Endothelial cell (in vitro differentiated cells): ENCODE measurements around the gene SOX18. TPM values are rescaled to one million over a fixed set of nuclear protein-coding genes. Genes with fewer than 3 reads are reported as not detected.

ENCODE experiments used
- DNase-seq: peaks from one replicate; pipeline ENCODE4 v3.0.0; 2021; ENCODE audit warnings: low spot score
- H3K27ac Mint-ChIP-seq: one replicate; pipeline ENCODE4 v1.8.0; 2021; ENCODE audit warnings: mixed read lengths, inconsistent platforms; ENCODE audit not compliant: unreplicated experiment
- H3K27me3 Mint-ChIP-seq: one replicate; pipeline ENCODE4 v1.8.0; 2021; ENCODE audit warnings: mild to moderate bottlenecking, moderate library complexity, mixed read lengths, inconsistent platforms; ENCODE audit not compliant: unreplicated experiment
- H3K36me3 Mint-ChIP-seq: one replicate; pipeline ENCODE4 v1.8.0; 2021; ENCODE audit warnings: mild to moderate bottlenecking, low read depth, mixed read lengths, inconsistent platforms; ENCODE audit not compliant: unreplicated experiment
- H3K4me1 Mint-ChIP-seq: one replicate; pipeline ENCODE4 v1.8.0; 2021; ENCODE audit warnings: mild to moderate bottlenecking, mixed read lengths, inconsistent platforms; ENCODE audit not compliant: unreplicated experiment
- H3K4me3 Mint-ChIP-seq: one replicate; pipeline ENCODE4 v1.8.0; 2021; ENCODE audit warnings: mild to moderate bottlenecking, mixed read lengths, inconsistent platforms; ENCODE audit not compliant: unreplicated experiment
- H3K9me3 Mint-ChIP-seq: one replicate; pipeline ENCODE4 v1.8.0; 2021; ENCODE audit warnings: mixed read lengths, inconsistent platforms; ENCODE audit not compliant: unreplicated experiment
- total RNA-seq: library from RNA; stranded (reverse); fragmentation: NEBNext Ultra II Directional; extraction: Animal tissue kit (Norgen Biotek cat#: 25700); gene quantifications from one replicate; pipeline ENCODE4 v1.2.1, GENCODE V29; 2021; ENCODE audit not compliant: unreplicated experiment
- TF ChIP-seq, protein P1 (sequence below): fragments of 200-600 bp; sonication (generic); IDR thresholded peaks from one replicate; pipeline ENCODE4 v1.5.0; 2021; ENCODE audit warnings: antibody characterized with exemption; ENCODE audit not compliant: unreplicated experiment

SOX18 gene
- total RNA-seq, 1 donor from 2014 or later = 149 TPM

DNA sequence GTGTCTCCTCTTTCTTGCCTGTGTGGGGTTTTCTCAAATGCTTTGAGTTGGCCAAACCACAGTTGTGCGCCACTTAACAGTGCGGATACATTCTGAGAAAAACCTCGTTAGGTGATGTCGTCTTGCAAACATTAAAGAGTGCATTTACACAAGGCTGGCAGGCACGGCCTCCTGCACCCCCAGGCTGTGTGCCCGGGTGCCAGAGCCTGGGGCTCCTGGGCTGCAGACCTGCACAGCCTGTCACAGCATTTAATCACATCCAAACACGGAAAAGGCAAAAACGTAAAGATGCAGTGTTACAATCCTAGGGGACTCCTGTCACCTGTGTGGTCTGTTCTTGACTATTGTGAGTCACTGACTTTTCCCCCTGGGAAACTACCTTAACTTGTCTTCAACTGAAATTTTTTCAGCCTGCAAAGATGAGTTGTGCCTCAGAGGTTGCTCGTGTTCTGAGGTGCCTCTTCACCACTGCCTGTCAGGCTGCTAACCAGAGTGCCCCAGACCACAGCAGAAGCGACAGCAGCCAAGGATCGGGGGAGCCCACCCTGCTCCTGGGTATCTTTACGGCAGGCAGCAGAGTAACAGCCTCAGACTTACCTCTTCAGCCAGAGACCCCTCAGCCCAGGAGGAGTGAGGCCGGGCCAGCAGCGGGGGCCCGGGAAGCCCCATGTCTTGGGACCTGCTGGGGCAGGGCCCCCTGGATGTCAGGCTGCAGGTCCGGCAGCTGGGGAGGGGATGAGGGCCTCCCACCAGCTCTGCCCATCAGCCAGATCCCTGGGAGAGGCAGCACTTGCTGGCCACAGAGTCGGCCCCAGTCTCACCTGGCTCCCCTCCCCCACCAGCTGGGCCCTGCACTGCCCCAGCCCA lies 14.1 kb downstream of the SOX18 start:
- TF ChIP-seq, protein P1, sequence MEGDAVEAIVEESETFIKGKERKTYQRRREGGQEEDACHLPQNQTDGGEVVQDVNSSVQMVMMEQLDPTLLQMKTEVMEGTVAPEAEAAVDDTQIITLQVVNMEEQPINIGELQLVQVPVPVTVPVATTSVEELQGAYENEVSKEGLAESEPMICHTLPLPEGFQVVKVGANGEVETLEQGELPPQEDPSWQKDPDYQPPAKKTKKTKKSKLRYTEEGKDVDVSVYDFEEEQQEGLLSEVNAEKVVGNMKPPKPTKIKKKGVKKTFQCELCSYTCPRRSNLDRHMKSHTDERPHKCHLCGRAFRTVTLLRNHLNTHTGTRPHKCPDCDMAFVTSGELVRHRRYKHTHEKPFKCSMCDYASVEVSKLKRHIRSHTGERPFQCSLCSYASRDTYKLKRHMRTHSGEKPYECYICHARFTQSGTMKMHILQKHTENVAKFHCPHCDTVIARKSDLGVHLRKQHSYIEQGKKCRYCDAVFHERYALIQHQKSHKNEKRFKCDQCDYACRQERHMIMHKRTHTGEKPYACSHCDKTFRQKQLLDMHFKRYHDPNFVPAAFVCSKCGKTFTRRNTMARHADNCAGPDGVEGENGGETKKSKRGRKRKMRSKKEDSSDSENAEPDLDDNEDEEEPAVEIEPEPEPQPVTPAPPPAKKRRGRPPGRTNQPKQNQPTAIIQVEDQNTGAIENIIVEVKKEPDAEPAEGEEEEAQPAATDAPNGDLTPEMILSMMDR = no peak
- H3K4me1 Mint-ChIP-seq = peaks cover 23% of the 10 kb centered on the region
- no peaks in the 10 kb centered on the region for H3K9me3 Mint-ChIP-seq
- DNase-seq = no peak
- peak overlapping the region; percentile 24 for H3K27ac Mint-ChIP-seq
- H3K27me3 Mint-ChIP-seq = peaks cover 20% of the 10 kb centered on the region
- peaks cover 8% of the 10 kb centered on the region for H3K36me3 Mint-ChIP-seq
- no peak overlapping the region for H3K4me3 Mint-ChIP-seq

DNA sequence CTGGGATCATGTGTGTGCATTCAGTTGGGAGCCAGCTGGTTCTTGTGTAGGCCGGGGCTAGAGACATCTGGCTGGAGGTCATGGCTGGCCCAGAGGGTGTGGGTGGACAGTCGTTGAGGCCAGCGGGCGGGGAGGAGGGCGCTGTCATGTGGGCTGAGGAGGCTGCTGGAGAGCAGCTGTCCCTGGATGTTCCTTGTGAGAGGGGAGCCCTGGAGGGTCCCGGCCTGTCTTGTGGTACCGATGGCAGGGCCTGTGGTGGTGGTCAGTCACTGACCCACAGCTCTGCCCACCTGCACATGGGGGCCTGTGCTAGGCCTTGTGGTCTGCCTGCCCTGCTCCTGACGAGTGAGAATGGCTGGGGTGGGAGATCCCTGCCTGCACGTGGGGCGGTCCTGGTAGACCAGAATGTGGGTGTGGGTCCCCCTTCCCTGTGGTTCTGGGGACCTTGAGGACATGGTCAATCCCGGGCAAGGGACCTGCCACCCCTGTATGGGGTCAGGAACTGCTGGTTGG lies 15.4 kb downstream of the SOX18 start:
- H3K4me1 Mint-ChIP-seq = peaks cover 13% of the 10 kb centered on the region
- peaks cover 17% of the 10 kb centered on the region for H3K36me3 Mint-ChIP-seq
- no peak overlapping the region for H3K4me3 Mint-ChIP-seq
- TF ChIP-seq, protein P1 = no peak
- peak overlapping the region; percentile 57 for H3K27ac Mint-ChIP-seq
- no peak for DNase-seq
- H3K27me3 Mint-ChIP-seq = peaks cover 14% of the 10 kb centered on the region
- no peaks in the 10 kb centered on the region for H3K9me3 Mint-ChIP-seq

DNA sequence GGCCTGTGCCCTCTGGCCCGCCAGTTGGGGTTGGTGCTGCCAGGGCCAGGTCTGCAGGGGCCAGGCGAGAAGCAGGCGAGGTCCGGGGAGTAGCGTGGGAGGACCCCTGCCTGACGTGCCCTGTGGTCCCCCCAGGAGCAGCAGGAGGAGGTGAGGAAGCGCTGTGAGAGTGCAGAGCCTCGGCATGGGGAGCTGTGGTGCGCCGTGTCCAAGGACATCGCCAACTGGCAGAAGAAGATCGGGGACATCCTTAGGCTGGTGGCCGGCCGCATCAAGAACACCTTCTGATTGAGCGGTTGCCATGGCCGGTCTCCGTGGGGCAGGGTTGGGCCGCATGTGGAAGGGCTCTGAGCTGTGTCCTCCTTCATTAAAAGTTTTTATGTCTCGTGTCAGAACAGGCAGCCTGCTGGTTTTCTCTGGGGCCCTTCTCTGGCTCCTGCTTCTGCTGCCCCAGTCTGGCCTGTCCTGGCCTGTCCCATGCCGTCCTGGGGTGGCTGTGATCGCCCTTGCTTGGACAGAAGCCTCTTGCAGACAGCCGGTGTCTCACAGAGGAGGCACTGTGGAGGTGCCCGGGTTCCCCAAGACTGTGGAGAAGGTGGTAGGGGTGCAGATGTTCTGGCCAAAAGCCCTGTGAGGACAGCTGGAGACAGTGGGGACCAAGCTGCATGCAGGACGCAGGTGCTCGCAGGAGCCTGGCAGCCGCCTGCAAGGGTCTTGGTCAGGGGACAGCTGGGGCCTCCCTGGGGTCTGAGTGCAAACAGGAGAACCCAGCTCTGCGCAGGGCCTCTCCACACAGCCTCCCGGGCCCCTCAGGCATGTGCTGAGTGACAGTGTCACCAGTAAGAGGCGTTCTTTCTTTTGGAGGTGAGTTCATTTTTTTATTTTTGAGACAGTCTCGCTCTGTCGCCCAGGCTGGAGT lies 16.5 kb downstream of the SOX18 start:
- Mint-ChIP-seq H3K4me1 (peaks cover 13% of the 10 kb centered on the region), H3K9me3 (no peaks in the 10 kb centered on the region), H3K27me3 (peaks cover 17% of the 10 kb centered on the region), H3K4me3 (no peak overlapping the region), H3K27ac (no peak overlapping the region), H3K36me3 (peaks cover 18% of the 10 kb centered on the region)
- DNase-seq = no peak
- TF ChIP-seq, protein P1 = no peak

DNA sequence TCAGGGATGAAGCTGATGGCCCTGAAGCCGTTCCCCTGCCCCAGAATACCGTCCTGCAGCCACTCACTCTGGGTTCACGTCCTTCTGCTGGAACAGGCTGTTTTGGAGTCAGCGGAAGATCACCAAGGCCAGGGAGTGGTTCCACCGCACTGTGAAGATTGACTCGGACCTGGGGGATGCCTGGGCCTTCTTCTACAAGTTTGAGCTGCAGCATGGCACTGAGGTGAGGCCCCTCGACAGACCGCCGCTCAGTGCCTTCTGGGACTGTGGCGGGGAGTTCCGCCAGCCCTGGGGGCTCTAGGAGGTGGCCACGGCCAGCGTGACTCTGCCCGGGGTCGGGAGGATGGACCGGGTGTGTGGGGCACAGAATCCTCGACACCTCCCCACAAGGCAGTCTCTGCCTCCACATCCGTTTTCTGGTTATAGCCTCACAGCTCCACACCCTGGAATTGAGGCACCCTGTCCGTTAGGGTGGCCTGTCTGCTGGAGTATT lies 17.6 kb downstream of the SOX18 start:
- peaks cover 27% of the 10 kb centered on the region for H3K36me3 Mint-ChIP-seq
- TF ChIP-seq, protein P1 = no peak
- peaks cover 10% of the 10 kb centered on the region for H3K4me1 Mint-ChIP-seq

More for the DNA sequence above, 17.6 kb downstream of the SOX18 start:
- H3K4me3 Mint-ChIP-seq = peak overlapping the region; percentile 31
- no peak overlapping the region for H3K27ac Mint-ChIP-seq
- DNase-seq = no peak
- peaks cover 19% of the 10 kb centered on the region for H3K27me3 Mint-ChIP-seq
- no peaks in the 10 kb centered on the region for H3K9me3 Mint-ChIP-seq
